IMR-90 (cell line): Measurements from ENCODE around the gene C10orf71. TPM values are rescaled to one million over a fixed set of nuclear protein-coding genes. Genes with fewer than 3 reads are reported as not detected.

Experiments
- ATAC-seq: fragments of 200-7000 bp; cut with Tn5 transposase; 2 replicates; pipeline ENCODE4 v1.9.1; 2020; ENCODE audit warnings: low read depth, mild to moderate bottlenecking, moderate library complexity
- BruUV-seq: library from RNA; stranded (reverse); fragments of 400-500 nt; replicated peaks from 2 replicates; lab custom pipeline; 2021; lab: Mats Ljungman, UMichigan
- CTCF ChIA-PET: fragments of 300-600 bp; formaldehyde crosslinking; extraction: SDS; loops from one replicate; lab custom pipeline; 2021; ENCODE audit warnings: antibody characterized with exemption; lab: Yijun Ruan, JAX
- POLR2A ChIA-PET: fragments of 300-600 bp; sonication (Branson Sonifier 250); formaldehyde crosslinking; loops from one replicate; lab custom pipeline; 2022; ENCODE audit warnings: antibody characterized with exemption; ENCODE audit not compliant: unreplicated experiment; lab: Charles Lee
- DNase-seq: peaks from one replicate; pipeline ENCODE4 v3.0.0; 2013
- H2AFZ ChIP-seq: replicated peaks from 2 replicates; pipeline ENCODE3; 2013; ENCODE audit warnings: low read length, mild to moderate bottlenecking; ENCODE audit not compliant: poor library complexity
- H2AK5ac ChIP-seq: 2 replicates; pipeline ENCODE4 v1.6.1; 2013; ENCODE audit warnings: low read depth, low read length, inconsistent platforms
- H2AK9ac ChIP-seq: replicated peaks from 2 replicates; pipeline ENCODE3; 2013; ENCODE audit warnings: mild to moderate bottlenecking, low read depth, low read length, moderate library complexity; ENCODE audit not compliant: poor library complexity
- H2BK120ac ChIP-seq: 2 replicates; pipeline ENCODE4 v1.6.1; 2013; ENCODE audit warnings: low read depth, low read length, inconsistent platforms
- H2BK15ac ChIP-seq: 3 replicates; pipeline ENCODE4 v1.6.1; 2013; ENCODE audit warnings: low read depth, low read length, inconsistent platforms
- H2BK20ac ChIP-seq: 2 replicates; pipeline ENCODE4 v1.6.1; 2013; ENCODE audit warnings: low read depth, mild to moderate bottlenecking, inconsistent platforms, low read length, moderate library complexity
- H2BK5ac ChIP-seq: 2 replicates; pipeline ENCODE4 v1.6.1; 2013; ENCODE audit warnings: mild to moderate bottlenecking, low read depth, low read length, inconsistent platforms; ENCODE audit not compliant: poor library complexity, severe bottlenecking
- H3K14ac ChIP-seq: replicated peaks from 2 replicates; pipeline ENCODE4 v1.6.1; 2013; ENCODE audit warnings: low read depth, low read length, inconsistent platforms
- H3K18ac ChIP-seq: 2 replicates; pipeline ENCODE4 v1.6.1; 2013; ENCODE audit warnings: low read depth, low read length, control low read depth
- H3K23ac ChIP-seq: 2 replicates; pipeline ENCODE4 v1.6.1; 2013; ENCODE audit warnings: low read depth, low read length, inconsistent platforms
- H3K27ac ChIP-seq: 2 replicates; pipeline ENCODE4 v1.5.1; 2013; ENCODE audit warnings: mild to moderate bottlenecking, control low read depth, low read length; ENCODE audit not compliant: insufficient read depth
- H3K27me3 ChIP-seq: 2 replicates; pipeline ENCODE4 v1.6.1; 2013; ENCODE audit warnings: low read length; ENCODE audit not compliant: control insufficient read depth, insufficient read depth
- H3K36me3 ChIP-seq: 2 replicates; pipeline ENCODE4 v1.6.1; 2013; ENCODE audit warnings: low read length, mixed read lengths; ENCODE audit not compliant: control insufficient read depth, insufficient read depth
- H3K4ac ChIP-seq: 2 replicates; pipeline ENCODE4 v1.6.1; 2013; ENCODE audit warnings: low read depth, low read length, inconsistent platforms
- H3K4me1 ChIP-seq: 2 replicates; pipeline ENCODE4 v1.6.1; 2013; ENCODE audit warnings: low read length, mixed read lengths; ENCODE audit not compliant: control insufficient read depth, insufficient read depth
- H3K4me2 ChIP-seq: 2 replicates; pipeline ENCODE4 v1.6.1; 2013; ENCODE audit warnings: low read depth, mild to moderate bottlenecking, control low read depth, low read length, moderate library complexity
- H3K4me3 ChIP-seq: 2 replicates; pipeline ENCODE4 v1.5.1; 2013; ENCODE audit warnings: low read depth, mild to moderate bottlenecking, control low read depth, low read length, moderate library complexity; ENCODE audit not compliant: insufficient read depth
- H3K56ac ChIP-seq: 2 replicates; pipeline ENCODE4 v1.6.1; 2013; ENCODE audit warnings: low read length, inconsistent platforms; ENCODE audit not compliant: insufficient read depth; ENCODE audit errors: extremely low read depth
- H3K79me1 ChIP-seq, 2 experiments: 2 replicates each; pipeline ENCODE4 v1.6.1; 2013; ENCODE audit warnings: low read length in 2 of 2, inconsistent platforms in 1 of 2, low read depth in 1 of 2
- H3K9ac ChIP-seq: 2 replicates; pipeline ENCODE4 v1.6.1; 2013; ENCODE audit warnings: low read depth, low read length, control low read depth
- H3K9me1 ChIP-seq: 2 replicates; pipeline ENCODE4 v1.6.1; 2013; ENCODE audit warnings: low read length, inconsistent platforms; ENCODE audit not compliant: insufficient read depth
- H3K9me3 ChIP-seq: 2 replicates; pipeline ENCODE4 v1.6.1; 2013; ENCODE audit warnings: low read length; ENCODE audit not compliant: control insufficient read depth, insufficient read depth
- H4K20me1 ChIP-seq: 2 replicates; pipeline ENCODE4 v1.6.1; 2013; ENCODE audit warnings: low read length, inconsistent platforms; ENCODE audit not compliant: insufficient read depth
- H4K5ac ChIP-seq: 2 replicates; pipeline ENCODE4 v1.6.1; 2013; ENCODE audit warnings: mild to moderate bottlenecking, low read depth, low read length, control low read depth
- H4K8ac ChIP-seq, 2 experiments: 2 replicates each; pipeline ENCODE4 v1.6.1; 2013; ENCODE audit warnings: low read depth in 2 of 2, low read length in 2 of 2, control low read depth in 1 of 2, inconsistent platforms in 1 of 2
- H4K91ac ChIP-seq: 2 replicates; pipeline ENCODE4 v1.6.1; 2013; ENCODE audit warnings: low read depth, low read length, inconsistent platforms; ENCODE audit not compliant: insufficient read depth
- BHLHE40 ChIP-seq: fragments of 150-350 bp; IDR thresholded peaks from 2 replicates; pipeline ENCODE4 v1.6.1; 2016; ENCODE audit warnings: mild to moderate bottlenecking, low read depth, low read length
- CEBPB ChIP-seq: IDR thresholded peaks from 2 replicates; pipeline ENCODE4 v1.6.1; 2012; ENCODE audit warnings: low read depth, low read length, improper control_type of control experiment
- CHD1 ChIP-seq: IDR thresholded peaks from 2 replicates; pipeline ENCODE4 v1.6.1; 2012; ENCODE audit warnings: low read depth, low read length, improper control_type of control experiment
- FOS ChIP-seq: fragments of 150-350 bp; IDR thresholded peaks from 2 replicates; pipeline ENCODE4 v1.6.1; 2016; ENCODE audit warnings: low read depth, low read length
- MAFK ChIP-seq: IDR thresholded peaks from 2 replicates; pipeline ENCODE4 v1.6.1; 2012; ENCODE audit warnings: low read depth, low read length, improper control_type of control experiment
- MXI1 ChIP-seq: IDR thresholded peaks from 2 replicates; pipeline ENCODE4 v1.6.1; 2012; ENCODE audit warnings: low read depth, mild to moderate bottlenecking, low read length, moderate library complexity, borderline replicate concordance
- POLR2A ChIP-seq: IDR thresholded peaks from 2 replicates; pipeline ENCODE4 v1.6.1; 2012; ENCODE audit warnings: mild to moderate bottlenecking, low read depth, low read length
- RAD21 ChIP-seq: IDR thresholded peaks from 2 replicates; pipeline ENCODE4 v1.6.1; 2012; ENCODE audit warnings: low read length, improper control_type of control experiment
- WGBS, 2 experiments: methylation state at CpG; one replicate each; pipeline versions ENCODE4 v1.1.5 to v1.1.7; 2013; ENCODE audit warnings: missing lambda C conversion rate in 2 of 2; ENCODE audit not compliant: insufficient read length in 1 of 2; ENCODE audit errors: extremely low coverage in 2 of 2; 5-methylcytosine and 5-hydroxymethylcytosine counted together
- dilution Hi-C: fragments of 300-500 bp; cut with HindIII; formaldehyde crosslinking; loops from one replicate; pipeline ENCODE4 v1.14.3; 2018; ENCODE audit warnings: low sequenced_read_pairs; ENCODE audit not compliant: unreplicated experiment
- in situ Hi-C: fragments of 300-500 bp; cut with MboI; formaldehyde crosslinking; loops from 3 replicates; pipeline ENCODE4 v1.14.3; 2019; ENCODE audit warnings: low sequenced_read_pairs, inconsistent platforms, mixed read lengths
- intact Hi-C: fragments of 100-400 bp; cut with micrococcal nuclease; formaldehyde crosslinking; loops from 2 replicates; pipeline ENCODE4 v1.10.0; 2022
- polyA plus RNA-seq, 3 experiments: library from polyadenylated mRNA; depleted of rRNA; stranded (reverse); fragments of >200 nt; gene quantifications; 2 replicates each; pipeline ENCODE4 v1.2.3, GENCODE V29; 2012; ENCODE audit warnings: low replicate concordance in 1 of 3
- total RNA-seq: library from RNA; depleted of rRNA; stranded (reverse); fragments of >200 nt; gene quantifications from 2 replicates; pipeline ENCODE4 v1.2.3, GENCODE V29; 2012
- TF ChIP-seq, protein P1 (sequence below): fragments of 150-350 bp; IDR thresholded peaks from 2 replicates; pipeline ENCODE4 v1.6.1; 2016; ENCODE audit warnings: low read depth, mild to moderate bottlenecking, low read length, moderate library complexity, borderline replicate concordance

C10orf71 gene
- total and polyA plus RNA-seq, 2 of the 4 experiments (the other 2 are of a cell fraction) = not detected

DNA sequence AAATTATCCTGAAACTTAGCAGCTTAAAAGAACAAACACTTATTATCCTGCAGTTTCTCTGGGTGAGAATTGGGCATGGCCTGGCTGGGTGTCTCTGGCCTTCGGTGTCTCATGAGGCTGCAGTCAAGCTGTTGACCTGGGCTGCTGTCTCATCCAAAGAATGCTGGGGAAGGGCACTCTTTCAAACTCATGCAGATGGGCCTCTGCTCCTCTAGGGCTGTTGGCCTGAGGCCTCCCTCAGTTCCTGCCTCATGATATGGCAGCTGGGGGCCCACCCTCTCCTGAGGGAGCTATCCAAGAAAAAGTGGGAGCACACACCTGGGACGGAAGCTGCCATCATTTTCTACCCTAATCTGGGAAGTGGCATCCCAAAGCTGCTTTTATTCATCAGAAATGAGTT is 53.4 kb downstream of the C10orf71 start:
- Histone ChIP-seq H3K4ac (no peak overlapping the region), H4K5ac (no peak overlapping the region), H4K20me1 (no peaks in the 10 kb centered on the region), H3K56ac (no peak overlapping the region), H2AK9ac (no peak overlapping the region), H3K9me3 (peaks cover 4% of the 10 kb centered on the region), H2BK5ac (no peak overlapping the region), H3K36me3 (no peaks in the 10 kb centered on the region), H3K27ac (no peak overlapping the region), H4K91ac (no peak overlapping the region), H2BK120ac (no peak overlapping the region), H2AK5ac (no peak overlapping the region), H2BK15ac (no peak overlapping the region), H3K23ac (no peak overlapping the region), H3K9me1 (no peaks in the 10 kb centered on the region), H3K4me2 (no peak overlapping the region), H3K79me1 (no peaks in the 10 kb centered on the region), H3K27me3 (peaks cover 2% of the 10 kb centered on the region; the same call in 1 of the 2 replicates), H2AFZ (no peak overlapping the region), H3K4me3 (no peak overlapping the region), H3K4me1 (no peaks in the 10 kb centered on the region), H3K14ac (no peak overlapping the region), H3K18ac (no peak overlapping the region), H2BK20ac (no peak overlapping the region), H4K8ac (no peak overlapping the region), H3K9ac (no peak overlapping the region)
- BruUV-seq = no TSS peak
- intact Hi-C loops = no loop called here
- CTCF ChIA-PET = no interaction called here
- DNase-seq (no peak), ATAC-seq (no peak)
- TF ChIP-seq BHLHE40 (no peak), RAD21 (no peak), CEBPB (no peak), FOS (no peak), MXI1 (no peak), MAFK (no peak), CHD1 (no peak), POLR2A (no peak)
- TF ChIP-seq, protein P1, sequence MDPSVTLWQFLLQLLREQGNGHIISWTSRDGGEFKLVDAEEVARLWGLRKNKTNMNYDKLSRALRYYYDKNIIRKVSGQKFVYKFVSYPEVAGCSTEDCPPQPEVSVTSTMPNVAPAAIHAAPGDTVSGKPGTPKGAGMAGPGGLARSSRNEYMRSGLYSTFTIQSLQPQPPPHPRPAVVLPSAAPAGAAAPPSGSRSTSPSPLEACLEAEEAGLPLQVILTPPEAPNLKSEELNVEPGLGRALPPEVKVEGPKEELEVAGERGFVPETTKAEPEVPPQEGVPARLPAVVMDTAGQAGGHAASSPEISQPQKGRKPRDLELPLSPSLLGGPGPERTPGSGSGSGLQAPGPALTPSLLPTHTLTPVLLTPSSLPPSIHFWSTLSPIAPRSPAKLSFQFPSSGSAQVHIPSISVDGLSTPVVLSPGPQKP = no peak
- POLR2A ChIA-PET = no interaction called here
- dilution Hi-C loops = no loop called here
- in situ Hi-C loops = no loop called here
- WGBS, 2 experiments = 40% methylated on average over 1 of the region's 2 CpGs; no CpG with 5 or more reads in 1 of the 2 experiments
